AG09319 (cell line): Measurements from ENCODE around the gene PRCP.
"Not testable (repeated sequence)": the region's sequence is repeated elsewhere in the genome, so short reads cannot be mapped to it uniquely, and the experiment has no call there.

ENCODE experiments used
- DNase-seq: peaks from one replicate; pipeline ENCODE4 v3.0.0-alpha.2; 2010; ENCODE audit warnings: low read depth; ENCODE audit errors: extremely low read depth
- TF ChIP-seq, protein P1 (sequence below): IDR thresholded peaks from 2 replicates; pipeline ENCODE4 v1.5.1; 2011; ENCODE audit warnings: low read depth, mild to moderate bottlenecking, inconsistent platforms, low read length, moderate library complexity

PRCP gene

DNA sequence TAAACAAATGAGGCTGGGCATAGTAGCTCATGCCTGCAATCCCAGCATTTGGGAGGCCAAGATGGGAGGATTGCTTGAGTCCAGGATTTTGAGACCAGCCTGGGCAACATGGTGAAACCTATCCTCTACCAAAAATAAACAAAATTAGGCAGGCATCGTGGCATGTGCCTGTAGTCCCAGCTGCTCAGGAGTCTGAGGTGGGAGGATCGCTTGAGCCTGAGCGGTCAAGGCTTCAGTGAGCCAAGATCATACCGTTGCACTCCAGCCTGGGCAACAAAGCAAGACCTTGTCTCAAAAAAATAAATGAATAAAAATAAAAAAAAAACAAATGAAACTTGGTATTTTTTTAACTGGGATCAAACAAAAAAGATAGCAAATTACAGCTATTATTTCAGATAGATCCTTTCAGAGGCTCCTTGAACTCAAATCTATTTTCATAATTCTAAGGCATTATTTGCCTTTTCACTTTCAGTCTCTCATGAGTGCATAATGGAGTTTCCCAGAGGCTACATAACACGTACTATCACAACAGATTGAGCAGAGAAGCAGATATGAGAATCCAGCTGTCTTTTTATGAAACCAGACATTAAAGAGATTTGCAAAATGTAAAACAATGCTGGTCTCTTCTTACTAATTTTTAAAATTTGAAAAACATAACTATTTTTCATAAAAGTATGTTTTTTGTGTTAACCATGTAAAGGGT, 24.4 kb upstream of the PRCP start:
- DNase-seq: no peak
- TF ChIP-seq, protein P1, sequence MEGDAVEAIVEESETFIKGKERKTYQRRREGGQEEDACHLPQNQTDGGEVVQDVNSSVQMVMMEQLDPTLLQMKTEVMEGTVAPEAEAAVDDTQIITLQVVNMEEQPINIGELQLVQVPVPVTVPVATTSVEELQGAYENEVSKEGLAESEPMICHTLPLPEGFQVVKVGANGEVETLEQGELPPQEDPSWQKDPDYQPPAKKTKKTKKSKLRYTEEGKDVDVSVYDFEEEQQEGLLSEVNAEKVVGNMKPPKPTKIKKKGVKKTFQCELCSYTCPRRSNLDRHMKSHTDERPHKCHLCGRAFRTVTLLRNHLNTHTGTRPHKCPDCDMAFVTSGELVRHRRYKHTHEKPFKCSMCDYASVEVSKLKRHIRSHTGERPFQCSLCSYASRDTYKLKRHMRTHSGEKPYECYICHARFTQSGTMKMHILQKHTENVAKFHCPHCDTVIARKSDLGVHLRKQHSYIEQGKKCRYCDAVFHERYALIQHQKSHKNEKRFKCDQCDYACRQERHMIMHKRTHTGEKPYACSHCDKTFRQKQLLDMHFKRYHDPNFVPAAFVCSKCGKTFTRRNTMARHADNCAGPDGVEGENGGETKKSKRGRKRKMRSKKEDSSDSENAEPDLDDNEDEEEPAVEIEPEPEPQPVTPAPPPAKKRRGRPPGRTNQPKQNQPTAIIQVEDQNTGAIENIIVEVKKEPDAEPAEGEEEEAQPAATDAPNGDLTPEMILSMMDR: no peak

DNA sequence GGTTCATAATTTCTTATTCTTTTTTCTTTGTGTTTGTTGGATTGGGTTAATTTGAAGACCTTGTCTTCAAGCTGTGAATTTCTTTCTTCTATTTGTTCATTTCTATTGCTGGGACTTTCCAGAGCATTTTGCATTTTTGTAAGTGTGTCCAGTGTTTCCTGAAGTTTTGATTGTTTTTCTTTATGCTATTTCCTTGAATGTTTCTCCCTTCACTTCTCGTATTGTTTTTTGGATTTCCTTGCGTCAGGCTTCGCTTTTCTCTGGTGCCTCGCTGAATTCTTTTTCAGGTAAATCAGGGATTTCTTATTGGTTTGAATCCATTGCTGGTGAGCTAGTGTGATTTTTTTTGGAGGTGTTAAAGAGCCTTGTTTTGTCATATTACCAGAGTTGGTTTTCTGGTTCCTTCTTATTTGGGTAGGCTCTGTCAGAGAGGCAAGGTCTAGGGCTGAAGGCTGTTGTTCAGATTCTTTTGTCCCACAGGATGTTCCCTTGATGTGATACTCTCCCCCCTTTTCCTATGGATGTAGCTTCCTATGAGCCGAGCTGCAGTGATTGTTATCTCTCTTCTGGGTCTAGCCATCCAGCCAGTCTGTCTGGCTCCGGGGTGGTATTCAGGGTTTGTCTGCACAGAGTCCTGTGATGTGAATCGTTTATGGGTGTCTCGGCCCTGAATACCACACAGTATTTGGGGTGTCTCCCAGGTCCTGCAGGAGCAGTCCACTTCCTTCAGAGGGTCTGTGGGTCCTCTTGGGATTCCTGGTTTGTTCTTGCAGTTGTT, 22.4 kb upstream of the PRCP start:
- not testable (repeated sequence) for DNase-seq

DNA sequence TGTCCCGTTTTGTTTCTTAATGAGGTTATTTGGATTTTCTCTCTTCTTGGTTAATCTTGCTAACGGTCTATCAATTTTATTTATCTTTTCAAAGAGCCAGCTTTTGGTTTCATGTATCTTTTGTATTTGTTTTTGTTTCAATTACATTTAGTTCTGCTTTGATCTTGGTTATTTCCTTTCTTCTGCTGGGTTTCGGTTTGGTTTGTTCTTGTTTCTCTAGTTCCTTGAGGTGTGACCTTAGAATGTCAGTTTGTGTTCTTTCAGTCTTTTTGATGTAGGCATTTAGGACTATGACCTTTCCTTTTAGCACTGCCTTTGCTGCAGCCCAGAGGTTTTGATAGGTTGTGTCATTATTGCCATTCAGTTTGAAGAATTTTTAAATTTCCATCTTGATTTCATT, 20.0 kb upstream of the PRCP start:
- not testable (repeated sequence) for DNase-seq

DNA sequence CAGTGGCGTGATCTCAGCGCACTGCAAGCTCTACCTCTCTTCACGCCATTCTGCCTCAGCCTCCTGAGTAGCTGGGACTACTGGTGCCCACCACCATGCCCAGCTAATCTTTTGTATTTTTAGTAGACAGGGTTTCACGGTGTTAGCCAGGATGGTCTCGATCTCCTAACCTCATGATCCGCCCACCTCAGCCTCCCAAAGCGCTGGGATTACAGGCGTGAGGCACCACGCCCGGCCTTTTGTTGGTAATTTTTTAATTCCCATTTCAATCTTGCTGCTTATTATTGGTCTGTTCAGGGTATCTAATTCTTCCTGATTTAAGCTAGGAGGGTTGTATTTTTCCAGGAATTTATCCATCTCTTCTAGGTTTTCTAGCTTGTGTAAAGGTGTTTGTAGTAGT, 19.6 kb upstream of the PRCP start:
- DNase-seq: not testable (repeated sequence)

DNA sequence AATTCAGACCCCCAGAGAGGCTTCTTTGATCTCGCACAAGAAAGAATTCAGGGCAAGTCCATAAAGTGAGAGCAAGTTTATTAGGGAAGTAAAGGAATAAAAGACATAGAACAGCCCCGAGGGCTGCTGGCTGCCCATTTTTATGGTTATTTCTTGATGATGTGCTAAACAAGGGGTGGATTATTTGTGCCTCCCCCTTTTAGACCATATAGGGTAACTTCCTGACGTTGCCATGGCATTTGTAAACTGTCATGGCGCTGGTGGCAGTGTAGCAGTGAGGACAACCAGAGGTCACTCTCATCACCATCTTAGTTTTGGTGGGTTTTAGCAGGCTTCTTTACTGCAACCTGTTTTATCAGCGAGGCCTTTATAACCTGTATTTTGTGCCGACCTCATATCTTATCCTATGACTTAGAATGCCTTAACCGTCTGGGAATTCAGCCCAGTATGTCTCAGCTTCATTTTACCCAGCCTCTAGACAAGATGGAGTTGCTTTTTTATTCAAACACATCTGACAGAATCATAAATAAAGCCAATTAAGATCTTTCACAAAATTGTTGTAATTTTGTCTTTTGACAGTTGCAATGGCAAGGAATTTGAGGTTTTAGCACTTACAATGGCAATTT, 8.9 kb upstream of the PRCP start:
- no peak for DNase-seq
- TF ChIP-seq, protein P1: no peak

DNA sequence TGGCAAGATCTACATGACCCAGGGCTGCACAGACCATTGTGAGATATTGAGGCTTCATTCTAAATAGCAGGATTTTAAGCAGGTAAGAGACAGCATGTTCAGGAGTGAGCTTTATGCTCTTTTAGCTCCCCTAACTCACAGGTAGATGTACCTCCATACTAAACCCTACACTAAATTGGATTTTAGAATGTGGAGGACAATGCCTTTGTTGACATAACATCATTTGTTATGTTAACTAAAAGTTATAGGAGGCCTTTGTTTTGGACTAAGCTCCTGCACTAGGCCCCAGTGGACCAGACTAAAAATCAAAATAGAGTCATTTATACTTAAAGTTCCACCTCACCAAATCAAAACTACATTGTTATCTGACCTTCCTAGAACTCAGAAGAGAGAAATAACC, 8.1 kb upstream of the PRCP start:
- TF ChIP-seq, protein P1: no peak
- DNase-seq: no peak

DNA sequence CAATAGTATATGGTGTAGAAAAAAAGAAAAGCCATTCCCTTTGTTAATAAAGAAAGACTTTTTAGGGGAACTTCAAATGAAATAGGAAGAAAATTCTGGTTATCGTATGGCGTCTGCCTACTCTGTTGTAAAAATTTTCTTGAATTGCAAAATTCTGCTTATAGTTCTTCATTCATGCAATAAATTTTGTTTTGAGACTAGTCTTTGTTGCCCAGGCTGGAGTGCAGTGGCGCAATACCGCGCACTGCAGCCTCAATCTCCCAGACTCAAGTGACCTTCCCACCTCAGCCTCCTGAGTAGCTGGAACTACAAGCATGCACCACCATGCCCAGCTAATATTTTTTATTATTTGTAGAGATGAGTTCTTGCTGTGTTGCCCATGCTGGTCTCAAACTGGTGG, 7.1 kb upstream of the PRCP start:
- DNase-seq: no peak
- TF ChIP-seq, protein P1: no peak

DNA sequence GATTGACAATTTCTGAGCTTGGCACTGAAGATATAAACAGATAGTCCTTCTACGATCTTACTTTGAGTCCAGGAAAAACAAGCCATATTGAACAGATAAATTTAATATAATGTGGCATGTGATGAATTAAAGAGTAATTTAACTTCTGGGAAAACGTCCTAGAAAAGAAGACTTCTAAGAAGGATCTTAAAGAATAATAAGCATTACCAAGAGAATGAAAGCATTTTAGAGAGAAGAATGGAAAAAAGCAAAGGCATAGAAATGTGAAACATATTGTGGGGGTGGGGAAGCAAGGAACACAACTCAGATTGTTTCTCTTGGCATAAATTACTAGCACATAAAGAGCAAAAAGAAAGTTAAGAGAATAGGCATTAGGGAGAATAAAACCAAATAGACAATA, 6.7 kb upstream of the PRCP start:
- TF ChIP-seq, protein P1: no peak
- DNase-seq: no peak
